Activated CD4-positive, alpha-beta T cell treated with anti-CD3 and anti-CD28 coated beads, Interleukin-2, amount 50 U/mL, for 16 hours (primary cell): ENCODE results near the gene ITGB3BP.
A peak's percentile ranks its signal among the peaks of the same experiment; 100 is the strongest.
"Not testable (repeated sequence)": the region's sequence is repeated elsewhere in the genome, so short reads cannot be mapped to it uniquely, and the experiment has no call there.

ENCODE experiments used
- DNase-seq: peaks from one replicate; pipeline ENCODE4 v3.0.0-alpha.2; 2020

Gene ITGB3BP

GRCh38 chr1:63522891-63523728 lies at the start of gene ITGB3BP, which contains the start of gene EFCAB7:
TSS of gene ITGB3BP (minus strand) at chr1:63523225. CDS start at chr1:63523133, 92 bp downstream.
TSS of gene EFCAB7 (plus strand) at chr1:63523525. CDS start at chr1:63525573, 2,048 bp downstream.
- peak; percentile 87 for DNase-seq

GRCh38 chr1:63572686-63573085 lies 49.7 kb upstream of the ITGB3BP start:
- not testable (repeated sequence) for DNase-seq

GRCh38 chr1:63569640-63570316 lies 46.8 kb upstream of the ITGB3BP start:
- no peak for DNase-seq

GRCh38 chr1:63569068-63569467 lies 46.0 kb upstream of the ITGB3BP start:
- no peak for DNase-seq

- no peak for DNase-seq
These were observed 40.7 kb upstream of the ITGB3BP start for GRCh38 chr1:63563745-63564144.

GRCh38 chr1:63559357-63559756 lies 36.3 kb upstream of the ITGB3BP start:
- DNase-seq, result no peak

- DNase-seq, result peak; percentile 5
These were observed 34.5 kb upstream of the ITGB3BP start for GRCh38 chr1:63557365-63557987.

- no peak for DNase-seq
These were observed 32.5 kb upstream of the ITGB3BP start for GRCh38 chr1:63555480-63555879.

GRCh38 chr1:63548877-63549276 lies 25.9 kb upstream of the ITGB3BP start:
- no peak for DNase-seq

- no peak for DNase-seq
These were observed 25.3 kb upstream of the ITGB3BP start for GRCh38 chr1:63548303-63548702.

GRCh38 chr1:63547621-63548294 lies 24.7 kb upstream of the ITGB3BP start:
- no peak for DNase-seq

GRCh38 chr1:63545780-63546179 lies 22.8 kb upstream of the ITGB3BP start:
- DNase-seq, result no peak

- DNase-seq, result no peak
These were observed 14.9 kb upstream of the ITGB3BP start for GRCh38 chr1:63537940-63538339.

GRCh38 chr1:63537006-63537405 lies 14.0 kb upstream of the ITGB3BP start:
- no peak for DNase-seq

GRCh38 chr1:63534406-63534805 lies 11.4 kb upstream of the ITGB3BP start:
- DNase-seq, result no peak

- DNase-seq, result no peak
These were observed 10.9 kb upstream of the ITGB3BP start for GRCh38 chr1:63533931-63534330.

GRCh38 chr1:63532727-63533126 lies 9.7 kb upstream of the ITGB3BP start:
- no peak for DNase-seq

GRCh38 chr1:63524201-63524600 lies 1.2 kb upstream of the ITGB3BP start:
- no peak for DNase-seq

GRCh38 chr1:63523738-63524137 lies 713 bp upstream of the ITGB3BP start:
- DNase-seq, result no peak

GRCh38 chr1:63516629-63517028 lies 6.4 kb downstream of the ITGB3BP start:
- DNase-seq, result no peak

GRCh38 chr1:63512584-63512983 lies 10.4 kb downstream of the ITGB3BP start:
- no peak for DNase-seq

- DNase-seq, result no peak
These were observed 13.3 kb downstream of the ITGB3BP start for GRCh38 chr1:63509718-63510117.

- DNase-seq, result no peak
These were observed 16.2 kb downstream of the ITGB3BP start for GRCh38 chr1:63506782-63507181.
